Lower leg skin (tissue), 3 donors: ENCODE data around the gene ZNF219.

Experiments used
- CTCF ChIP-seq, 3 donors: fragments of 450-650 bp; IDR thresholded peaks; one replicate each; pipeline ENCODE4 v1.5.1; 2016; ENCODE audit warnings: antibody characterized with exemption in 3 of 3, mild to moderate bottlenecking in 3 of 3, moderate library complexity in 2 of 3
- POLR2A ChIP-seq, 2 donors: fragments of 450-650 bp; IDR thresholded peaks; one replicate each; pipeline ENCODE4 v1.6.1; 2016 to 2017; ENCODE audit warnings: antibody characterized with exemption in 2 of 2, mild to moderate bottlenecking in 1 of 2, moderate library complexity in 1 of 2

GRCh38 chr14:21101802-21102413, 3.5 kb upstream of the ZNF219 start:
- no peak for TF ChIP-seq CTCF (IDR thresholded peaks at IDR 0.05)
- TF ChIP-seq POLR2A (IDR thresholded peaks at IDR 0.05): no peak
